IMR-90 (cell line): ENCODE measurements around the gene FBXL4. TPM values are rescaled to one million over a fixed set of nuclear protein-coding genes. Genes with fewer than 3 reads are reported as not detected.

Source experiments
- ATAC-seq: fragments of 200-7000 bp; cut with Tn5 transposase; 2 replicates; pipeline ENCODE4 v1.9.1; 2020; ENCODE audit warnings: low read depth, mild to moderate bottlenecking, moderate library complexity
- BruUV-seq: library from RNA; stranded (reverse); fragments of 400-500 nt; replicated peaks from 2 replicates; lab custom pipeline; 2021; lab: Mats Ljungman, UMichigan
- CTCF ChIA-PET: fragments of 300-600 bp; formaldehyde crosslinking; extraction: SDS; loops from one replicate; lab custom pipeline; 2021; ENCODE audit warnings: antibody characterized with exemption; lab: Yijun Ruan, JAX
- POLR2A ChIA-PET: fragments of 300-600 bp; sonication (Branson Sonifier 250); formaldehyde crosslinking; loops from one replicate; lab custom pipeline; 2022; ENCODE audit warnings: antibody characterized with exemption; ENCODE audit not compliant: unreplicated experiment; lab: Charles Lee
- DNase-seq: peaks from one replicate; pipeline ENCODE4 v3.0.0; 2013
- H2AFZ ChIP-seq: replicated peaks from 2 replicates; pipeline ENCODE3; 2013; ENCODE audit warnings: low read length, mild to moderate bottlenecking; ENCODE audit not compliant: poor library complexity
- H2AK5ac ChIP-seq: 2 replicates; pipeline ENCODE4 v1.6.1; 2013; ENCODE audit warnings: low read depth, low read length, inconsistent platforms
- H2AK9ac ChIP-seq: replicated peaks from 2 replicates; pipeline ENCODE3; 2013; ENCODE audit warnings: mild to moderate bottlenecking, low read depth, low read length, moderate library complexity; ENCODE audit not compliant: poor library complexity
- H2BK120ac ChIP-seq: 2 replicates; pipeline ENCODE4 v1.6.1; 2013; ENCODE audit warnings: low read depth, low read length, inconsistent platforms
- H2BK15ac ChIP-seq: 3 replicates; pipeline ENCODE4 v1.6.1; 2013; ENCODE audit warnings: low read depth, low read length, inconsistent platforms
- H2BK20ac ChIP-seq: 2 replicates; pipeline ENCODE4 v1.6.1; 2013; ENCODE audit warnings: low read depth, mild to moderate bottlenecking, inconsistent platforms, low read length, moderate library complexity
- H2BK5ac ChIP-seq: 2 replicates; pipeline ENCODE4 v1.6.1; 2013; ENCODE audit warnings: mild to moderate bottlenecking, low read depth, low read length, inconsistent platforms; ENCODE audit not compliant: poor library complexity, severe bottlenecking
- H3K14ac ChIP-seq: replicated peaks from 2 replicates; pipeline ENCODE4 v1.6.1; 2013; ENCODE audit warnings: low read depth, low read length, inconsistent platforms
- H3K18ac ChIP-seq: 2 replicates; pipeline ENCODE4 v1.6.1; 2013; ENCODE audit warnings: low read depth, low read length, control low read depth
- H3K23ac ChIP-seq: 2 replicates; pipeline ENCODE4 v1.6.1; 2013; ENCODE audit warnings: low read depth, low read length, inconsistent platforms
- H3K27ac ChIP-seq: 2 replicates; pipeline ENCODE4 v1.5.1; 2013; ENCODE audit warnings: mild to moderate bottlenecking, control low read depth, low read length; ENCODE audit not compliant: insufficient read depth
- H3K27me3 ChIP-seq: 2 replicates; pipeline ENCODE4 v1.6.1; 2013; ENCODE audit warnings: low read length; ENCODE audit not compliant: control insufficient read depth, insufficient read depth
- H3K36me3 ChIP-seq: 2 replicates; pipeline ENCODE4 v1.6.1; 2013; ENCODE audit warnings: low read length, mixed read lengths; ENCODE audit not compliant: control insufficient read depth, insufficient read depth
- H3K4ac ChIP-seq: 2 replicates; pipeline ENCODE4 v1.6.1; 2013; ENCODE audit warnings: low read depth, low read length, inconsistent platforms
- H3K4me1 ChIP-seq: 2 replicates; pipeline ENCODE4 v1.6.1; 2013; ENCODE audit warnings: low read length, mixed read lengths; ENCODE audit not compliant: control insufficient read depth, insufficient read depth
- H3K4me2 ChIP-seq: 2 replicates; pipeline ENCODE4 v1.6.1; 2013; ENCODE audit warnings: low read depth, mild to moderate bottlenecking, control low read depth, low read length, moderate library complexity
- H3K4me3 ChIP-seq: 2 replicates; pipeline ENCODE4 v1.5.1; 2013; ENCODE audit warnings: low read depth, mild to moderate bottlenecking, control low read depth, low read length, moderate library complexity; ENCODE audit not compliant: insufficient read depth
- H3K56ac ChIP-seq: 2 replicates; pipeline ENCODE4 v1.6.1; 2013; ENCODE audit warnings: low read length, inconsistent platforms; ENCODE audit not compliant: insufficient read depth; ENCODE audit errors: extremely low read depth
- H3K79me1 ChIP-seq, 2 experiments: 2 replicates each; pipeline ENCODE4 v1.6.1; 2013; ENCODE audit warnings: low read length in 2 of 2, inconsistent platforms in 1 of 2, low read depth in 1 of 2
- H3K9ac ChIP-seq: 2 replicates; pipeline ENCODE4 v1.6.1; 2013; ENCODE audit warnings: low read depth, low read length, control low read depth
- H3K9me1 ChIP-seq: 2 replicates; pipeline ENCODE4 v1.6.1; 2013; ENCODE audit warnings: low read length, inconsistent platforms; ENCODE audit not compliant: insufficient read depth
- H3K9me3 ChIP-seq: 2 replicates; pipeline ENCODE4 v1.6.1; 2013; ENCODE audit warnings: low read length; ENCODE audit not compliant: control insufficient read depth, insufficient read depth
- H4K20me1 ChIP-seq: 2 replicates; pipeline ENCODE4 v1.6.1; 2013; ENCODE audit warnings: low read length, inconsistent platforms; ENCODE audit not compliant: insufficient read depth
- H4K5ac ChIP-seq: 2 replicates; pipeline ENCODE4 v1.6.1; 2013; ENCODE audit warnings: mild to moderate bottlenecking, low read depth, low read length, control low read depth
- H4K8ac ChIP-seq, 2 experiments: 2 replicates each; pipeline ENCODE4 v1.6.1; 2013; ENCODE audit warnings: low read depth in 2 of 2, low read length in 2 of 2, control low read depth in 1 of 2, inconsistent platforms in 1 of 2
- H4K91ac ChIP-seq: 2 replicates; pipeline ENCODE4 v1.6.1; 2013; ENCODE audit warnings: low read depth, low read length, inconsistent platforms; ENCODE audit not compliant: insufficient read depth
- BHLHE40 ChIP-seq: fragments of 150-350 bp; IDR thresholded peaks from 2 replicates; pipeline ENCODE4 v1.6.1; 2016; ENCODE audit warnings: mild to moderate bottlenecking, low read depth, low read length
- CEBPB ChIP-seq: IDR thresholded peaks from 2 replicates; pipeline ENCODE4 v1.6.1; 2012; ENCODE audit warnings: low read depth, low read length, improper control_type of control experiment
- CTCF ChIP-seq: conservative IDR thresholded peaks from 2 replicates; pipeline ENCODE4 v1.5.1; 2012; ENCODE audit warnings: mild to moderate bottlenecking, low read depth, low read length, improper control_type of control experiment
- FOS ChIP-seq: fragments of 150-350 bp; IDR thresholded peaks from 2 replicates; pipeline ENCODE4 v1.6.1; 2016; ENCODE audit warnings: low read depth, low read length
- MAZ ChIP-seq: IDR thresholded peaks from 2 replicates; pipeline ENCODE4 v1.6.1; 2012; ENCODE audit warnings: low read depth, mild to moderate bottlenecking, low read length, improper control_type of control experiment, moderate library complexity, borderline replicate concordance
- MXI1 ChIP-seq: IDR thresholded peaks from 2 replicates; pipeline ENCODE4 v1.6.1; 2012; ENCODE audit warnings: low read depth, mild to moderate bottlenecking, low read length, moderate library complexity, borderline replicate concordance
- NFE2L2 ChIP-seq: fragments of 150-350 bp; IDR thresholded peaks from 2 replicates; pipeline ENCODE4 v1.6.1; 2016; ENCODE audit warnings: low read depth, mild to moderate bottlenecking, low read length
- RCOR1 ChIP-seq: IDR thresholded peaks from 2 replicates; pipeline ENCODE4 v1.6.1; 2012; ENCODE audit warnings: mild to moderate bottlenecking, low read length, improper control_type of control experiment; ENCODE audit not compliant: insufficient replicate concordance
- USF2 ChIP-seq: fragments of 150-350 bp; IDR thresholded peaks from 2 replicates; pipeline ENCODE4 v1.6.1; 2017; ENCODE audit warnings: mild to moderate bottlenecking, antibody characterized with exemption, low read length, low read depth
- WGBS, 2 experiments: methylation state at CpG; one replicate each; pipeline versions ENCODE4 v1.1.5 to v1.1.7; 2013; ENCODE audit warnings: missing lambda C conversion rate in 2 of 2; ENCODE audit not compliant: insufficient read length in 1 of 2; ENCODE audit errors: extremely low coverage in 2 of 2; 5-methylcytosine and 5-hydroxymethylcytosine counted together
- dilution Hi-C: fragments of 300-500 bp; cut with HindIII; formaldehyde crosslinking; loops from one replicate; pipeline ENCODE4 v1.14.3; 2018; ENCODE audit warnings: low sequenced_read_pairs; ENCODE audit not compliant: unreplicated experiment
- in situ Hi-C: fragments of 300-500 bp; cut with MboI; formaldehyde crosslinking; loops from 3 replicates; pipeline ENCODE4 v1.14.3; 2019; ENCODE audit warnings: low sequenced_read_pairs, inconsistent platforms, mixed read lengths
- intact Hi-C: fragments of 100-400 bp; cut with micrococcal nuclease; formaldehyde crosslinking; loops from 2 replicates; pipeline ENCODE4 v1.10.0; 2022
- polyA plus RNA-seq, 3 experiments: library from polyadenylated mRNA; depleted of rRNA; stranded (reverse); fragments of >200 nt; gene quantifications; 2 replicates each; pipeline ENCODE4 v1.2.3, GENCODE V29; 2012; ENCODE audit warnings: low replicate concordance in 1 of 3
- total RNA-seq: library from RNA; depleted of rRNA; stranded (reverse); fragments of >200 nt; gene quantifications from 2 replicates; pipeline ENCODE4 v1.2.3, GENCODE V29; 2012

The FBXL4 gene
- total and polyA plus RNA-seq, 2 of the 4 experiments (the other 2 are of a cell fraction): 7.8 to 17.6 TPM

- no peak overlapping the region for H2AFZ ChIP-seq
- H2BK20ac ChIP-seq: no peak overlapping the region
- ChIA-PET POLR2A (no interaction called here), CTCF (interaction anchor here (0.6 to 0.7 kb wide), 2 partner anchors 9 to 88 kb away, joined by 3 read pairs; no protein-coding TSS in a partner anchor)
- no TSS peak for BruUV-seq
- no peak overlapping the region for H3K56ac ChIP-seq
- no peak overlapping the region for H2AK9ac ChIP-seq
- no peak overlapping the region for H3K4me3 ChIP-seq
- H3K9me3 ChIP-seq: no peaks in the 10 kb centered on the region
- H3K36me3 ChIP-seq: no peaks in the 10 kb centered on the region
- TF ChIP-seq MAZ: no peak
- TF ChIP-seq NFE2L2: no peak
- no peak for TF ChIP-seq MXI1
- no peak for TF ChIP-seq CEBPB
- TF ChIP-seq BHLHE40: no peak
- TF ChIP-seq RCOR1: no peak
- TF ChIP-seq CTCF: no peak
- TF ChIP-seq FOS: no peak
- TF ChIP-seq USF2: no peak
- peaks cover 4% of the 10 kb centered on the region; the same call in 1 of the 2 replicates for H3K9me1 ChIP-seq
- H4K91ac ChIP-seq: no peak overlapping the region
- peaks cover 2% of the 10 kb centered on the region; the same call in 1 of the 2 replicates for H4K20me1 ChIP-seq
- no peak overlapping the region for H2AK5ac ChIP-seq
- H3K79me1 ChIP-seq: peaks cover 12 to 22% of the 10 kb centered on the region in 2 experiments
- no peaks in the 10 kb centered on the region for H3K27me3 ChIP-seq
- H3K27ac ChIP-seq: no peak overlapping the region
- H4K8ac ChIP-seq: no peak overlapping the region
- no peak overlapping the region for H3K4me2 ChIP-seq
- no peak for DNase-seq
- H2BK120ac ChIP-seq: no peak overlapping the region
- no peak overlapping the region for H3K18ac ChIP-seq
- H2BK5ac ChIP-seq: no peak overlapping the region
- H3K23ac ChIP-seq: no peak overlapping the region
- H3K14ac ChIP-seq: no peak overlapping the region
- H3K4ac ChIP-seq: no peak overlapping the region
- in situ Hi-C loops (no loop called here), intact Hi-C loops (no loop called here), dilution Hi-C loops (no loop called here)
- no peak overlapping the region for H2BK15ac ChIP-seq
- no peak overlapping the region for H3K9ac ChIP-seq
- peaks cover 4% of the 10 kb centered on the region for H3K4me1 ChIP-seq
- no peak overlapping the region for H4K5ac ChIP-seq
- WGBS, 2 experiments: no CpG with 5 or more reads among the region's 2 CpGs
- no peak for ATAC-seq
Observed at GRCh38 chr6:98949589-98949988, 1.8 kb upstream of the FBXL4 start.
